Epithelial cell of esophagus (primary cell): ENCODE measurements around the gene ESYT3.
A peak's percentile ranks its signal among the peaks of the same experiment; 100 is the strongest.
"Not testable (repeated sequence)": the region's sequence is repeated elsewhere in the genome, so short reads cannot be mapped to it uniquely, and the experiment has no call there.

Experiments
- DNase-seq: peaks from one replicate; pipeline ENCODE4 v3.0.0; 2010; ENCODE audit warnings: low read depth
- H3K4me3 ChIP-seq: 2 replicates; pipeline ENCODE4 v1.5.1; 2011; ENCODE audit warnings: mild to moderate bottlenecking, low read length, control low read depth
- CTCF ChIP-seq: IDR thresholded peaks from 2 replicates; pipeline ENCODE4 v1.5.1; 2011; ENCODE audit warnings: low read depth, mild to moderate bottlenecking, low read length, control low read depth, inconsistent platforms; ENCODE audit not compliant: insufficient read depth; ENCODE audit errors: missing control alignments

The ESYT3 gene

DNA sequence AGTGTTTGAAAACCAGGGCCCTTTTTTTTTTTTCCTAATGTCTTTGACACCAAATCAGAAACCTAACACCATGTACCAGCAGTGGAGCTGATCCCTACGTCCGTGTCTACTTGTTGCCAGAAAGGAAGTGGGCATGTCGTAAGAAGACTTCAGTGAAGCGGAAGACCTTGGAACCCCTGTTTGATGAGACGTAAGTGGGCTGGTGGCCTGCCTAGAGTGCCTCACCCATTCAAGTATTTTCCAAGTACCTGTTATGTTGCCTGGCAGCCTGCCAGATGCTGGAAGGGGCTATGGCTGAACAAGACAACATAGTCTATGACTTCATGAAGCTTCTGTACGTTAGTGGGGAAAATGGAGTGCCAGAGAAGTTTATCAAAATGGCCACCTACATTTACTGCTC, 39.7 kb downstream of the ESYT3 start:
- H3K4me3 ChIP-seq: no peak overlapping the region
- TF ChIP-seq CTCF: no peak
- no peak for DNase-seq

DNA sequence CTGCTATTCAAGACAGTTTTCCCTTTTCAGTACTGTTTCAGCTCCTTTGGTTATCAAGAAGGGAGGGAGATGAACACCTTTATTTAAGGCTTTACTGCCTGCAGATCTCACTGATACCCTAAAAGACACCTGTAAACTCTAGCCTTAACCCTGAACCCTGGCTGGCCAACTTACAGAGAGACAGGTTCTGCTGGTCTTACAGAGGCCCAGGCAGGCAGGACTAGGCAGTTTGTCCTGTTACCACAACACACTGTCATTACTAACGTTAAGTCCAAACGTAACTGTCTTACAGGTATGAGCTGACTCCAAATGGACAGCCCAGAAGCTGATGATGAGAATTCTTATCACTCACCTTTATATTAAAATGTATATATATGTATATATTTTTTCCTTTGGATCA, 42.1 kb downstream of the ESYT3 start:
- peak; percentile 39 for DNase-seq
- no peak overlapping the region for H3K4me3 ChIP-seq
- no peak for TF ChIP-seq CTCF

DNA sequence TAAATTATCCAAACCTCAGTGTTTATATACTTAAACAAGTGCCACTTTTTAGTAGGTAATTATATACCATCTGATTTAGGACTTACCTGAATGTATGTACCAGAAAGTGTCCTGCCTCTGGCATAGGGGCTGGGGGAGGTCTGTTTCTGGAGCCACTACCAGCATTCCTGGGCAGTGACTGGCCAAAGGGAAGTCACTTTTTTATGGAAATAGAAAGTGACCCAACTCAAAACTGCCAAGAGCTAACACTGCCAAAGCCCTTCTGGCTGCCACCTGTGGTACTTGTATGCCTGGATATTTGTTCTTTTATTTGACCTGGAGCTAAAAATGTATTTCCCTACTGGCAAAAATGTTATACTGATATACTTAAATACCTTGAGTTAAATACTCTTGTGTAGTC, 42.7 kb downstream of the ESYT3 start:
- H3K4me3 ChIP-seq: no peak overlapping the region
- DNase-seq: no peak
- TF ChIP-seq CTCF: no peak

- H3K4me3 ChIP-seq: no peak overlapping the region
Measured at GRCh38 chr3:138477801-138478200, 43.4 kb downstream of the ESYT3 start.

DNA sequence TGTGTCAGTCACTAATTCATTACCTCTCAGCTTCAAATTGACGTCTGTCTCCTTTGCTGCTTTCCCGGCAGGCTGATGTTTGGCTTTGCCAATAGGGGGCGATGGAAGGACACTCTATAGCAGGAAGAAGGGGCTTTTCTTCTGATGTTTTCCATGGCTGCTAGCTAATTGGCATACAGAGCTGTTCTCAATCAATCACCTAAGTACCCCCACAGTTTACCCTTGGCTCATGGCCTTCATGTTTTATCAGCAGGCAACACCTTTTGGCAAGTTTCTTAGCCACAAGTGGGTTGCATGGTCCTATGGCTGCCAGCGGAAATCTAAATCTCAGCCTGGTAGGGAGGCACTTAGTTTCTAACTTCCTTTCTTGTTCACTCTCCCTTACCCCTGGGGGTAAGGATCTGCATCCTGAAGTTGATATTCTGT, 45.0 kb downstream of the ESYT3 start:
- TF ChIP-seq CTCF: peak; percentile 73
- no peak overlapping the region for H3K4me3 ChIP-seq
- peak; percentile 58 for DNase-seq

More at GRCh38 chr3:138477801-138478200, 43.4 kb downstream of the ESYT3 start:
- DNase-seq: peak; percentile 23
- no peak for TF ChIP-seq CTCF

GRCh38 chr3:138484672-138485071, 50.3 kb downstream of the ESYT3 start:
- not testable (repeated sequence) for DNase-seq, H3K4me3 ChIP-seq

DNA sequence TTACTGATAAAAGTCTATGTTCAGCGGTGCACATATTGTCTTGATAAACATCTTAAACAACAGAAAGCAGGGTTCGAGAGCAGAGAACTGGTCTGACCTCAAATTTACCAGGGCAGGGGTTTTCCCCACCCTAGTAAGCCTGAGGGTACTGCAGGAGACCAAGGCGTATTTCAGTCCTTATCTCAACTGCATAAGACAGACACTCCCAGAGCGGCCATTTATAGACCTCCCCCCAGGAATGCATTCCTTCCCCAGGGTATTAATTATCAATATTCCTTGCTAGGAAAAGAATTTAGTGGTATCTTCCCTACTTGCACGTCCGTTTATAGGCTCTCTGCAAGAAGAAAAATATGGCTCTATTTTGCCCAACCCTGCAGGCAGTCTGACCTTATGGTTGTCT, 52.2 kb downstream of the ESYT3 start:
- DNase-seq, H3K4me3 ChIP-seq: not testable (repeated sequence)

DNA sequence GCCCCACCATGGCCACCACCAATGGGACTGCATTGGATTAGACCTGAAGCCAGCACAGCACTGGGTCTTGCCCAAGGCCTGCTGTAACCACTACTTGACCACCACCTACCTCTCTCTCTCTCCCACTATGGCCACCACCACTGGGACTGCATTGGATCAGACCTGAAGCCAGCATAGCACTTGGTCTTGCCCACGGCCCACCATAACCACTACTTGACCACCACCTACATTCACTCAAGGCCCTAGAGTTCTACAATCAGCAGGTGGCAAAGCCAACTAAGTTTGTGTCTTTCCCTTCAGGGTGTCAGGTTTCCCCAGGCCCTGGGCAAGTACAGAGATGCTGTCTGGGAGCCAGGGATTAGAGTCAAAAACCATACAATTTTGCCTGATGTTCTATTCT, 57.6 kb downstream of the ESYT3 start:
- H3K4me3 ChIP-seq: no peak overlapping the region
- no peak for TF ChIP-seq CTCF
- no peak for DNase-seq
